ENCODE data around the gene MPZL3.
"Not testable (repeated sequence)": the region's sequence is repeated elsewhere in the genome, so short reads cannot be mapped to it uniquely, and the experiment has no call there.

MPZL3 gene

DNA sequence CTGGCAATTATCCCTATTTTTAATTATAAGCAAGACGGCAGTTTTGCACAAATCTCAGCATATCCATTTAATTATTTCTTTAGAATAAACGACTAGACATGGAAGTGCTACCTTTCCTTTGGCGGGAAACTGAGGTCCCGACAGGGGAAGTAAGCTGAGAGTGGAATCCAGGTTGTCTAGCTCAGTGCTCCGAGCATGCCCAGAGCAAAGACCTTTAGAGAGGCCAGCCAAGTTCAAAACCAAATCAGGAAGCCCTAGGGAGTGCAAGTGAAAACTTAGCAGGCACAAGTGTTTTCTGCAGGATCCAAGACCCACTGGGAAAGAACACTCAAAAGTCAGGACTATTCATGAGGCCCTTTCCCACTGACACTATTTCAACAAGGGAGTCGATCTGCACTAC, 53.0 kb downstream of the MPZL3 start:
- Histone ChIP-seq H3K4me3 (ENCODE audit: low read length) (no peak overlapping the region), H3K9me3 (ENCODE audit: insufficient read depth, low read depth, low read length) (no peaks in the 10 kb centered on the region), H3K27ac (ENCODE audit: low read depth, low read length) (no peak overlapping the region), H3K9ac (ENCODE audit: low read depth, low read length) (no peak overlapping the region), H3K36me3 (ENCODE audit: insufficient read depth, low read length) (no peaks in the 10 kb centered on the region), H3K4me1 (ENCODE audit: insufficient read depth, low read length) (peaks cover 26% of the 10 kb centered on the region), H3K27me3 (ENCODE audit: insufficient read depth, low read length) (peaks cover 5% of the 10 kb centered on the region; the same call in 1 of the 2 replicates)
- WGBS = 91% methylated on average over 6 of the region's 6 CpGs

DNA sequence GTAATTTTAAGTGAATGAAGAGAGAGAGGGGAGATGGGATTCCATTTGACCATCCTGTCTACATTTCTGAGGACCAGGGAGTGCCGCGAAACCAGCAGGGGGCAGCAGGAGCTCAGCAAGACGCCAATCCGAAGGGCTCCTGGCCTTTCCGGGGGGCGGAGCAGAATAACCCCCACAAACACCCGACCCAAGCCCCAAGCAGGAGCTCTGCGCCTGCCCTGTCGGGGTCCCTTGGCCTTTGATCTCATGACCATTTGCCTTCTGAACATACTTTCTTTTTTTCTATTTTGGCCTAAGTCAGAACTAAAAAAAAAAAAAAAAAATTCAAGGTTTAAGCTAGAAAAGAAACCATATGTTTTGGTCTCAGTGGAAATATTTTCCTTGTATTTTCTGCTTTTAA, 53.8 kb downstream of the MPZL3 start:
- Histone ChIP-seq H3K27me3 (ENCODE audit: insufficient read depth, low read length) (peaks cover 5% of the 10 kb centered on the region; the same call in 1 of the 2 replicates), H3K36me3 (ENCODE audit: insufficient read depth, low read length) (no peaks in the 10 kb centered on the region), H3K4me1 (ENCODE audit: insufficient read depth, low read length) (peaks cover 26% of the 10 kb centered on the region), H3K9me3 (ENCODE audit: insufficient read depth, low read depth, low read length) (no peaks in the 10 kb centered on the region), H3K4me3 (ENCODE audit: low read length) (no peak overlapping the region), H3K27ac (ENCODE audit: low read depth, low read length) (no peak overlapping the region), H3K9ac (ENCODE audit: low read depth, low read length) (no peak overlapping the region)
- WGBS = 4% methylated on average over 8 of the region's 9 CpGs

DNA sequence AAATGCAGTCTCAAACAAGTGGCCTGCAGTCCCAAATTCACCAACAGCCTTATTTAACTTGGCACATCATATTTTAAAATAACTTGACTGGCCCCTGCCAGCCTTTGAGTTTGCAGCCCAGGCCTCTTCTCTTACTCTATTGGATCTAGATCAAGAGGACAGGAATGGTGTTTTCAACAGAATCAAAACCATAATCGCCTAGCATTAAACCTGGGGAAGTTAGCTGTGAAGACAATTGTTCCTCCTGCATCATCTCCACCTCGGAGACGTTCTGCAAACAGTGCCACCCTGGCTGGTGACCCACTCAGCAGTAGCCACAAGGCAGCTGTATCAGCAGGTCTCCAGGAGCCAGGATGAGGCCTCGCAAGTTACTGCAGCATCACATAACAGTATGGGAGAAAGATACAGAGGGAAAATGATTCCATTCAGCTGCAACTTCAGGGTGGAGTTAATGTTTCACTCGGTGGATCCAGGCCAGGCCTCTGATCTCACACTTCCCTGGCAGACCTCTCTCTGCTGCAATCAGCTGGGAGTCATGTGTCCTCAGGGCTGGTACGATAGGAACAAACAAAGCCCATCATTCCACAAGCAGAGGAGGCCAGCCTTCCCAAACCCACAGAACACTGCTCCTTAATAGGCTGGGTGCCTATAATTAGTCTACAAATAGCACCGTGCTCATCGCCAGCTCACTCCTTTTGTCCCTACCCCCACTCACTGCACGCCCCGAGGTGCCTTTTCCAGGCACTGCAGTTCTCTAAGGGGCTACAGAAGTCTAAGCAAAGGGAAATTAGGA, 57.1 kb downstream of the MPZL3 start:
- Histone ChIP-seq H3K36me3 (ENCODE audit: insufficient read depth, low read length) (no peaks in the 10 kb centered on the region), H3K27ac (ENCODE audit: low read depth, low read length) (no peak overlapping the region), H3K9me3 (ENCODE audit: insufficient read depth, low read depth, low read length) (no peaks in the 10 kb centered on the region), H3K9ac (ENCODE audit: low read depth, low read length) (no peak overlapping the region), H3K4me1 (ENCODE audit: insufficient read depth, low read length) (peaks cover 26% of the 10 kb centered on the region), H3K27me3 (ENCODE audit: insufficient read depth, low read length) (no peaks in the 10 kb centered on the region), H3K4me3 (ENCODE audit: low read length) (no peak overlapping the region)
- 73% methylated on average over 10 of the region's 10 CpGs for WGBS

DNA sequence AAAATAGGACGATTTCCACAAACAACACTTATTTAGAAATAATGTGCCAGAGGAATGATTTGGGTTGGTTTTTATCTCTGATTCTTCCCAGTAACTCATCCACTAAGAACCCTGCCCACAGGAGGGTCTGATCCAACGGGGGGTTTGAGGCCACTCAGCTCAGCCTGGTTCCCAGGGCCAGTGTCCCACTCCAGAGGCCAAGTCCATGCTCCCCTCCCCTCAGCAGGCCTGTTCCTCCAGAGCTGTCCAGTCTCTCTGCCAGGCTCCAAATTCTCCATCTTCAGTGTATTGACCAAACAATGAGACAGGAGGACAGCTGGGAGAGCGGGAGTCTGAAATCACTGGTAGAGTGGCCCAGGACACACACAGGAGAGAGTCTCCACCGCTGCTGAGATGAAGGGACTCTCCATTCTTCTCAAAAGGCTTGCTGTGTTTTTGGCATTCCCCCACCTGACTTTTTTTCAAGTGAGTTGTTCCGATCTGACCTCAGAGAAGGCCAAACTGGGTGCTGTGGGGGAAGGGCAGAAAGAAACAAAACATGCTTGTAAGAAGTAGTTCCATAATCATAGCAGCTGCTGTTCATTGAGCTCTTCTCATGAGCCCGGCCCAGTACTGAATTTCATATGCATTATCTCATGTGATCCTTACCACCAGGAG, 58.1 kb downstream of the MPZL3 start:
- Histone ChIP-seq H3K9me3 (ENCODE audit: insufficient read depth, low read depth, low read length) (no peaks in the 10 kb centered on the region), H3K27me3 (ENCODE audit: insufficient read depth, low read length) (no peaks in the 10 kb centered on the region), H3K4me3 (ENCODE audit: low read length) (no peak overlapping the region), H3K27ac (ENCODE audit: low read depth, low read length) (no peak overlapping the region), H3K4me1 (ENCODE audit: insufficient read depth, low read length) (peaks cover 26% of the 10 kb centered on the region), H3K9ac (ENCODE audit: low read depth, low read length) (no peak overlapping the region), H3K36me3 (ENCODE audit: insufficient read depth, low read length) (no peaks in the 10 kb centered on the region)
- WGBS = 85% methylated on average over 5 of the region's 6 CpGs

DNA sequence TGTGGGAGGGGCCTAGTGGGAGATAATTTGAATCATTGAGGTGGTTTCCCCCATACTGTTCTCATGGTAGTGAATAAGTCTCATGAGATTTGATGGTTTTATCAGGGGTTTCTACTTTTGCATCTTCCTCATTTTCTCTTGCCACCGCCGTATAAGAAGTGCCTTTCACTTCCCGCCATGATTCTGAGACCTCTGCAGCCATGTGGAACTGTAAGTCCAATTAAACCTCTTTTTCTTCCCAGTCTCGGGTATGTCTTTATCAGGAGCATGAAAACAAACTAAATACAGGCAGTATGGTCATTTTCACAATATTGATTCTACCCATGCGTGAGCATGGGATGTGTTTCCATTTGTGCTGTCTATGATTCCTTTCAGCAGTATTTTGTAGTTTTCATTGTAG, 59.3 kb downstream of the MPZL3 start:
- 98% methylated on average over 5 of the region's 5 CpGs for WGBS
- H3K36me3 ChIP-seq (ENCODE audit: insufficient read depth, low read length) = not testable (repeated sequence)

DNA sequence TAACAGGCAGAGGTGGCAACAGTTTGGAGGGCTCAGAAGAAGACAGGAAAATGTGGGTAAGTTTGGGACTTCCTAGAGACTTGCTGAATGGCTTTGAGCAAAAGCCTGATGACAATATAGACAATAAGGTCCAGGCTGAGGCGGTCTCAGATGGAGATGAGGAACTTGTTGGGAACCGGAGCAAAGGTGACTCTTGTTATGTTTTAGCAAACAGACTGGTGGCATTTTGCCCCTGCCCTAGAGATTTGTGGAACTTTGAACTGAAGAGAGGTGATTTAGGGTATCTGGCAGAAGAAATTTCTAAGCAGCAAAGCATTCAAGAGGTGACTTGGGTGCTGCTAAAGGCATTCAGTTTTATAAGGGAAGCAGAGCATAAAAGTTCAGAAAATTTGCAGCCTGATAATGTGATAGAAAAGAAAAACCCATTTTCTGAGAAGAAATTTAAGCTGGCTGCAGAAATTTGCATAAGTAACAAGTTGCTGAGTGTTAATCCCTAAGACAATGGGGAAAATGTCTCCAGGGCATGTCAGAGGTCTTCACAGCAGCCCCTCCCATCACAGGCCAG, 61.1 kb downstream of the MPZL3 start:
- H3K27ac ChIP-seq (ENCODE audit: low read depth, low read length); H3K9ac ChIP-seq (ENCODE audit: low read depth, low read length); H3K4me1 ChIP-seq (ENCODE audit: insufficient read depth, low read length); H3K27me3 ChIP-seq (ENCODE audit: insufficient read depth, low read length); H3K9me3 ChIP-seq (ENCODE audit: insufficient read depth, low read depth, low read length); H3K4me3 ChIP-seq (ENCODE audit: low read length); H3K36me3 ChIP-seq (ENCODE audit: insufficient read depth, low read length): not testable (repeated sequence)
- WGBS = 91% methylated on average over 2 of the region's 2 CpGs

More for the DNA sequence above, 59.3 kb downstream of the MPZL3 start:
- H3K4me1 ChIP-seq (ENCODE audit: insufficient read depth, low read length) = peaks cover 17% of the 10 kb centered on the region
- H3K9ac ChIP-seq (ENCODE audit: low read depth, low read length); H3K9me3 ChIP-seq (ENCODE audit: insufficient read depth, low read depth, low read length); H3K4me3 ChIP-seq (ENCODE audit: low read length); H3K27me3 ChIP-seq (ENCODE audit: insufficient read depth, low read length); H3K27ac ChIP-seq (ENCODE audit: low read depth, low read length): not testable (repeated sequence)

DNA sequence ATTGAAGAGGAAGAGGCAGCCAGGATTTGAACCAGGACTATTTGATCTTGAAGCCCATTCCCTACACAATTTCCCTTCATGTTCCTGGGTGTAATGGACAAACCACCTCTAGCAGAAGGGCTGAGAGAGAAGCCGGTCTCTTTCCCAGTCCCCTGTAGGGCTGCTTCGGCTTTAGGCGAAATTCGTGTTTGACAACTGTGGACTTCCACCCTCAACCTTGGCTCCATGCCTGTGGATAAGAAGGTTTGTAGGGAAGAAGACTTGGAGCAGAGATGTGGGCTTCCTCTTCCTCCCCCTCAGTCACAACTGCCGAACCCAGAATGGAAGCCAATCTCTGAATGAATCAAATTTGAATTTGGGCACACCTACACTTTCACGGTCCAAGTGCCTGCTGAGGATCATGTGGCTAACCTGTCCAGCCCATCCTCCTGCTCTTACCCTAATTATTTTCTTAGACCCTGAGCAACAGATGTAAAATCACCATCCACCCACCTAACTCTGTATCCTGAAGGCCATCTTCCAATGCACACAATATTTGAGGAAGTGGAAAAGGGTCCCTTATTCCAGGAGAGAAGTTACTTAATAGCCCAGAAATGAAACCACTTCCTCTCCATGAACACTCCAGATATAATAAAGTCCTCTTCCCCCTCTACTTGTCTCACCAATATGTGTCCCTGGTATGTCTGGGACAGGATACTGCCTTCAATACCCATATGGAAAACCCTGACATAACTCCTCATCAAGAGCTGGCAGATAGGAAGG, 65.6 kb downstream of the MPZL3 start:
- Histone ChIP-seq H3K36me3 (ENCODE audit: insufficient read depth, low read length) (no peaks in the 10 kb centered on the region), H3K9ac (ENCODE audit: low read depth, low read length) (no peak overlapping the region), H3K4me1 (ENCODE audit: insufficient read depth, low read length) (peaks cover 3% of the 10 kb centered on the region; the same call in 1 of the 2 replicates), H3K27me3 (ENCODE audit: insufficient read depth, low read length) (no peaks in the 10 kb centered on the region; the same call in 1 of the 2 replicates), H3K4me3 (ENCODE audit: low read length) (no peak overlapping the region), H3K27ac (ENCODE audit: low read depth, low read length) (no peak overlapping the region), H3K9me3 (ENCODE audit: insufficient read depth, low read depth, low read length) (no peaks in the 10 kb centered on the region)
- 81% methylated on average over 6 of the region's 6 CpGs for WGBS

DNA sequence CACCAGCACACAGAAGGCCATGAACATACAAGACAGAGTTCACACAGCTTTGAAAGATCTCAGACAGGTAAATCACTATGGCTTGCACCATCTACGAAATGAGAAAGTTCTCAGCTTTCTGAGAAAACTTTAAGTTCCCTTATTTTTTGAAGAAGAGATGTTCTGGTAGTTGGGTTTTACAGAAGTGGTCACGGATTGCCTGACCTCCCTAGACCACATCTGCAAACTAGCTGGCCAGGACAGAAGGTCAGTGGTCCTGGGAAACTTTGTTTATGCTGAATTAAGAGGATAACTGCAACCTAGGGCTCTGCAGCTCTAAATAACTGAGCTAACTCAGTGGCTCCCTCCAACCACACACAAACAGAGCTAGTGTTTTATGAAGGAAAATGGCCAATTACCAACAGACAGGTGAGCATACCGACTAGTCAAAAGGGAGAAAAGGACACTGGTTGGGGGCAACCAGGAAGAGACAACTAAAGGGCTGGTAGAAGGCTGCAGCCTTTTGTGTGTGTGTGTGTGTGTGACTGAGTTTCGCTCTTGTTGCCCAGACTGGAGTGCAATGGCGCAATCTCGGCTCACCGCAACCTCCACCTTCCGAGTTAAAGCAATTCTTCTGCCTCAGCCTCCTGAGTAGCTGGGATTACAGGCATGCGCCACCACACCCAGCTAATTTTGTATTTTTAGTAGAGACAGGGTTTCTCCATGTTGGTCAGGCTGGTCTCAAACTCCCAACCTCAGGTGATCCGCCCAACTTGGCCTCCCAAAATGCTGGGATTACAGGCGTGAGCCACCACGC, 67.2 kb downstream of the MPZL3 start:
- H3K4me3 ChIP-seq (ENCODE audit: low read length) = no peak overlapping the region
- H3K27ac ChIP-seq (ENCODE audit: low read depth, low read length) = no peak overlapping the region
- H3K9ac ChIP-seq (ENCODE audit: low read depth, low read length) = no peak overlapping the region
- H3K9me3 ChIP-seq (ENCODE audit: insufficient read depth, low read depth, low read length) = no peaks in the 10 kb centered on the region
- 96% methylated on average over 11 of the region's 12 CpGs for WGBS
- no peaks in the 10 kb centered on the region for H3K36me3 ChIP-seq (ENCODE audit: insufficient read depth, low read length)
- no peaks in the 10 kb centered on the region; the same call in 1 of the 2 replicates for H3K27me3 ChIP-seq (ENCODE audit: insufficient read depth, low read length)
- peaks cover 5% of the 10 kb centered on the region; the same call in 1 of the 2 replicates for H3K4me1 ChIP-seq (ENCODE audit: insufficient read depth, low read length)

DNA sequence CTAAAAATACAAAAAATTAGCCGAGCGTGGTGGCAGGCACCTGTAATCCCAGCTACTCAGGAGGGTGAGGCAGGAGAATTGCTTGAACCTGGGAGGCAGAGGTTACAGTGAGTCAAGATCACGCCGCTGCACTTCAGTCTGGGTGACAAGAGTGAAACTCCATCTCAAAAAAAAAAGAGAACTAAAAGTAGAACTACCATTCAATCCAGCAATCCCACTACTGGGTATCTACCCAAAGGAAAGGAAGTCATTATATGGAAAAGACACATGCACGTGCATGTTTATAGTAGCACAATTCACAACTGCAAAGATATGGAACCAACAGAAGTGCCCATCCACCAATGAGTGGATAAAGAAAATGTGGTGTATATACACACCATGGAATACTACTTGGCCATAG, 68.5 kb downstream of the MPZL3 start:
- not testable (repeated sequence) for H3K4me1 ChIP-seq (ENCODE audit: insufficient read depth, low read length); H3K4me3 ChIP-seq (ENCODE audit: low read length); H3K36me3 ChIP-seq (ENCODE audit: insufficient read depth, low read length); H3K9ac ChIP-seq (ENCODE audit: low read depth, low read length); H3K27me3 ChIP-seq (ENCODE audit: insufficient read depth, low read length); H3K9me3 ChIP-seq (ENCODE audit: insufficient read depth, low read depth, low read length); H3K27ac ChIP-seq (ENCODE audit: low read depth, low read length)
- WGBS = 90% methylated on average over 5 of the region's 5 CpGs

DNA sequence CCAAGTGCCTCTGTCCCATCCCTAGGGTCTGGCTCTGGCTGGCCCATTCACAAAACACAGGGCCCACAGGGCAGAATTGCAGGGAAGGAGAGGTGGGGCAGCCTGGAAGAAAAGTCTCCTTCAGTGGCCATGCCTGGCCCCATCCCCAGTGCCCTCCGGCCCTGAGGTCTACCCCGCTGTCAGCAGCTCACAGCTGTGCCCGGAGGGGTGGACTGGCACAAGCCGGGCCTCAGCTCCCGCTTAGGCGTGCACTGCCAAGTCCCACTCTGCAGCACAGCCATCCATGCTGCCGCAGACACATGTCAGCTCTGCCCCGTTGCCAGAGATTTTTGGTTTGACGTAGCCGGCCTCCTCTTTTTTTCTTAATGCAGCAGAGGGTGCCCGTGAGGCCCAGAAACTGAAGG, 71.9 kb downstream of the MPZL3 start:
- Histone ChIP-seq H3K27ac (ENCODE audit: low read depth, low read length) (no peak overlapping the region), H3K9me3 (ENCODE audit: insufficient read depth, low read depth, low read length) (no peaks in the 10 kb centered on the region), H3K27me3 (ENCODE audit: insufficient read depth, low read length) (peaks cover 11% of the 10 kb centered on the region), H3K36me3 (ENCODE audit: insufficient read depth, low read length) (no peaks in the 10 kb centered on the region), H3K4me3 (ENCODE audit: low read length) (peak overlapping the region; percentile 33), H3K4me1 (ENCODE audit: insufficient read depth, low read length) (peaks cover 16% of the 10 kb centered on the region), H3K9ac (ENCODE audit: low read depth, low read length) (no peak overlapping the region)
- WGBS = 10% methylated on average over 11 of the region's 11 CpGs

Measured in HUES64 (cell line).